Lower leg skin (tissue), 3 donors: ENCODE measurements around the gene ASB12.

ENCODE experiments used
- POLR2A ChIP-seq, 2 donors: fragments of 450-650 bp; IDR thresholded peaks; one replicate each; pipeline ENCODE4 v1.6.1; 2016 to 2017; ENCODE audit warnings: antibody characterized with exemption in 2 of 2, mild to moderate bottlenecking in 1 of 2, moderate library complexity in 1 of 2
- TF ChIP-seq, protein P1 (sequence below), 3 donors: fragments of 450-650 bp; IDR thresholded peaks; one replicate each; pipeline ENCODE4 v1.5.1; 2016; ENCODE audit warnings: antibody characterized with exemption in 3 of 3, mild to moderate bottlenecking in 3 of 3, moderate library complexity in 2 of 3

DNA sequence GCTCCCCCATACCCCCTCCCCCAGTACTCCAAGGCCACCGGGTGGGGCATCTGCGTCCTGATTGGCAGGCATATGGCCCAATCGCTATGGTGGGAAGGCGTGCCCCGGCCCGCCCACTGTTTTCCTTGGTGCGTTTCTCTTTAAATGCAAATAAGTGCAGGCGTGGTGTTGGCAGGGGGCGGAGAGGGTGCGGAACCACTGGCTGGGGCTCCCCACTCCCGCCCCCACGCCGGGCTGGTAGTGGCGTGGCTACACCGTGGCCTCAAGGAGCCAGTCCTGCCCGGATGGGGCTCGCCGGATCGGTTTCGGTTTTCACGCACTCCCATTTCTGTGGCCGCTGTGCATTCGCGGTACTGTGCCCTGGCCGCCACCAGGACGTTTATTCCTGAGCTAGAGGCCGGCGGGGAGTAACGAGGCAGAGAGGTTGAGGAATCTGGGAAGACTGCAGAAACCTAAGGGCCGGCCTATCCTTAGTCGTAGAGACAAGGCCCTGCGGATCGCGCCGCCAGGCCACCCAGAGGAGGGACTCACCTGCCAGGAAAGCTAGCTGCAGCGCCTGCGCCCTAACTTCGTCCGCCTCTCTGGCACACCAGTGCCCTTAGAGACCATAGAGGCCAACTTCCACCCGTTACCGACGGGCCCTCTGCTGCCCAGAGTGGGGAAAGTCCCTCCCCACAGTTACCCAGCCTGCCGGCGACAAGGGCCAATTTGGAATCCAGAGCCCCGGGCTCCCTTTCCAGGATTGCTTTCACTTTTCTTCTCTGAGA lies 24.5 kb downstream of the ASB12 start:
- TF ChIP-seq, protein P1, sequence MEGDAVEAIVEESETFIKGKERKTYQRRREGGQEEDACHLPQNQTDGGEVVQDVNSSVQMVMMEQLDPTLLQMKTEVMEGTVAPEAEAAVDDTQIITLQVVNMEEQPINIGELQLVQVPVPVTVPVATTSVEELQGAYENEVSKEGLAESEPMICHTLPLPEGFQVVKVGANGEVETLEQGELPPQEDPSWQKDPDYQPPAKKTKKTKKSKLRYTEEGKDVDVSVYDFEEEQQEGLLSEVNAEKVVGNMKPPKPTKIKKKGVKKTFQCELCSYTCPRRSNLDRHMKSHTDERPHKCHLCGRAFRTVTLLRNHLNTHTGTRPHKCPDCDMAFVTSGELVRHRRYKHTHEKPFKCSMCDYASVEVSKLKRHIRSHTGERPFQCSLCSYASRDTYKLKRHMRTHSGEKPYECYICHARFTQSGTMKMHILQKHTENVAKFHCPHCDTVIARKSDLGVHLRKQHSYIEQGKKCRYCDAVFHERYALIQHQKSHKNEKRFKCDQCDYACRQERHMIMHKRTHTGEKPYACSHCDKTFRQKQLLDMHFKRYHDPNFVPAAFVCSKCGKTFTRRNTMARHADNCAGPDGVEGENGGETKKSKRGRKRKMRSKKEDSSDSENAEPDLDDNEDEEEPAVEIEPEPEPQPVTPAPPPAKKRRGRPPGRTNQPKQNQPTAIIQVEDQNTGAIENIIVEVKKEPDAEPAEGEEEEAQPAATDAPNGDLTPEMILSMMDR (IDR thresholded peaks at IDR 0.05) = no peak
- no peak for TF ChIP-seq POLR2A (IDR thresholded peaks at IDR 0.05)
